ENCODE data around the gene FBXO34. TPM values are rescaled to one million over a fixed set of nuclear protein-coding genes. Genes with fewer than 3 reads are reported as not detected.

Gene FBXO34
- total and polyA plus RNA-seq, 9 of the 15 experiments (the other 6 are each of a cell fraction or from before 2014, with no cell fraction given) = 6.3 to 24.9 (median 16.2) TPM

GRCh38 chr14:55265197-55265596 is 6.0 kb upstream of the FBXO34 start (continued):
- peak; percentile 34; the same call in 1 of the 2 replicates for TF ChIP-seq CREM (IDR thresholded peaks at IDR 0.05; ENCODE audit: low read depth)
- no peak for TF ChIP-seq CREBBP (IDR thresholded peaks at IDR 0.05; ENCODE audit: low read depth, low read length)
- TF ChIP-seq SRF (CRISPR knock-in tag; IDR thresholded peaks at IDR 0.05) = peak in 1 of 2 experiments; percentile 75; a peak in 2 of 4 replicates
- TF ChIP-seq SPI1 (IDR thresholded peaks at IDR 0.05; ENCODE audit: borderline replicate concordance, low read depth, low read length) = peak; percentile 89
- TF ChIP-seq GABPA (tag; conservative IDR thresholded peaks at IDR 0.05; ENCODE audit: low read depth) = 0 out of 2 replicates have a peak, but pooled peaks have one; percentile 25
- TF ChIP-seq PHF8 (IDR thresholded peaks at IDR 0.05; ENCODE audit: borderline replicate concordance, low read length) = no peak
- no peak for TF ChIP-seq ZBTB9 (CRISPR knock-in tag; IDR thresholded peaks at IDR 0.05)
- TF ChIP-seq ZNF551 (CRISPR knock-in tag; IDR thresholded peaks at IDR 0.05) = no peak
- peak; percentile 69 for TF ChIP-seq FOXM1 (IDR thresholded peaks at IDR 0.05; ENCODE audit: low read depth)
- no peak for TF ChIP-seq FOXM1 (CRISPR knock-in tag; IDR thresholded peaks at IDR 0.05; ENCODE audit: low read depth)

- intact Hi-C loops (cut with micrococcal nuclease) = no loop called here
- CTCF ChIA-PET (ENCODE audit: low intra/inter-chr PET ratio) = no interaction called here
- Histone ChIP-seq H4K20me1 (replicated peaks; ENCODE audit: control insufficient read depth, insufficient read depth, low read length) (no peaks in the 10 kb centered on the region), H3K79me2 (ENCODE audit: control insufficient read depth, insufficient read depth, low read length) (peaks cover 13% of the 10 kb centered on the region), H3K27me3 (ENCODE audit: control insufficient read depth in 2 of 2, insufficient read depth in 2 of 2, low read length in 2 of 2) (no peaks in the 10 kb centered on the region), H3K36me3 (ENCODE audit: control insufficient read depth, insufficient read depth, low read length) (no peaks in the 10 kb centered on the region), H3K4me3 (no peak overlapping the region), H2AFZ (ENCODE audit: low read depth, low read length) (no peak overlapping the region; the same call in 1 of the 2 replicates), H3K4me2 (ENCODE audit: insufficient read depth, low read length) (no peak overlapping the region), H3K9me1 (ENCODE audit: control insufficient read depth, insufficient read depth, low read length) (no peaks in the 10 kb centered on the region), H3K4me1 (replicated peaks in 1 of 2; ENCODE audit: control insufficient read depth in 2 of 2, insufficient read depth in 2 of 2, low read length in 2 of 2) (peaks cover 3% of the 10 kb centered on the region in 2 experiments; a peak in 4 of 5 replicates), H3K27ac (ENCODE audit: extremely low read depth, low read depth, low read length) (no peak overlapping the region), H3K9ac (ENCODE audit: insufficient read depth in 1 of 2, low read depth in 2 of 2, low read length in 2 of 2) (no peak overlapping the region), H3K9me3 (replicated peaks; ENCODE audit: control insufficient read depth, insufficient read depth, low read depth, low read length) (0 out of 2 replicates have a peak, but pooled peaks cover 2% of the 10 kb centered on the region)
- WGBS (ENCODE audit: insufficient coverage, low coverage, missing lambda C conversion rate) = 44% methylated on average over 3 of the region's 3 CpGs
- no TSS peak for BruUV-seq (replicated peaks)
- ATAC-seq = no peak
- in situ Hi-C loops (cut with MboI) = no loop called here
- POLR2A ChIA-PET = interaction anchor here (0.6 to 1.3 kb wide), 3 partner anchors 19 to 120 kb away, joined by 3 to 5 read pairs (median 4); no protein-coding TSS in a partner anchor
- FAIRE-seq = no peak
- DNase-seq (ENCODE audit: extremely low read depth in 1 of 4, low spot score in 3 of 4) = no peak
- TF ChIP-seq HLTF (IDR thresholded peaks at IDR 0.05) (no peak), ZNF282 (CRISPR knock-in tag; IDR thresholded peaks at IDR 0.05) (no peak), ZNF561 (CRISPR knock-in tag; conservative IDR thresholded peaks at IDR 0.05) (no peak), ZNF512 (tag; IDR thresholded peaks at IDR 0.05) (no peak), THRB (CRISPR knock-in tag; conservative IDR thresholded peaks at IDR 0.05) (no peak)
Observed at GRCh38 chr14:55267820-55268219, 3.4 kb upstream of the FBXO34 start.
